Fibroblast of skin of right quadriceps (primary cell): ENCODE results near the gene NFATC3.

Experiments used
- DNase-seq: peaks from one replicate; pipeline ENCODE4 v3.0.0-alpha.2; 2013

NFATC3 gene

GRCh38 chr16:68197250-68197649 lies 112.1 kb downstream of the NFATC3 start:
- peak; percentile 7 for DNase-seq

- peak; percentile 40 for DNase-seq
Observed at GRCh38 chr16:68200088-68200783, 115.1 kb downstream of the NFATC3 start.

- no peak for DNase-seq
Observed at GRCh38 chr16:68202091-68202519, 116.9 kb downstream of the NFATC3 start.

GRCh38 chr16:68206245-68206644 lies 121.1 kb downstream of the NFATC3 start:
- no peak for DNase-seq

GRCh38 chr16:68214726-68215125 lies 129.6 kb downstream of the NFATC3 start:
- no peak for DNase-seq

- DNase-seq, result no peak
Observed at GRCh38 chr16:68215302-68215701, 130.1 kb downstream of the NFATC3 start.

- no peak for DNase-seq
Observed at GRCh38 chr16:68216240-68216639, 131.1 kb downstream of the NFATC3 start.

GRCh38 chr16:68217506-68217905 lies 132.3 kb downstream of the NFATC3 start:
- no peak for DNase-seq

- DNase-seq, result no peak
Observed at GRCh38 chr16:68219725-68220351, 134.7 kb downstream of the NFATC3 start.

GRCh38 chr16:68223072-68223471 lies 137.9 kb downstream of the NFATC3 start:
- DNase-seq, result no peak

GRCh38 chr16:68226116-68226515 lies 140.9 kb downstream of the NFATC3 start:
- DNase-seq, result no peak

GRCh38 chr16:68227183-68227793 lies 142.1 kb downstream of the NFATC3 start:
- DNase-seq, result no peak

- DNase-seq, result no peak
Observed at GRCh38 chr16:68227850-68228553, 142.8 kb downstream of the NFATC3 start.

GRCh38 chr16:68228652-68229051 lies 143.5 kb downstream of the NFATC3 start:
- DNase-seq, result no peak

- DNase-seq, result peak; percentile 58
Observed at GRCh38 chr16:68229431-68230175, 144.4 kb downstream of the NFATC3 start.

- DNase-seq, result no peak
Observed at GRCh38 chr16:68230176-68230571, 145.0 kb downstream of the NFATC3 start.

GRCh38 chr16:68230956-68231355 lies 145.8 kb downstream of the NFATC3 start:
- DNase-seq, result no peak

GRCh38 chr16:68231384-68232136 lies 146.4 kb downstream of the NFATC3 start:
- no peak for DNase-seq

- DNase-seq, result no peak
Observed at GRCh38 chr16:68232335-68232734, 147.2 kb downstream of the NFATC3 start.

- no peak for DNase-seq
Observed at GRCh38 chr16:68233085-68233834, 148.1 kb downstream of the NFATC3 start.

- DNase-seq, result no peak
Observed at GRCh38 chr16:68233835-68234187, 148.6 kb downstream of the NFATC3 start.
